8988T (cell line): ENCODE results near the gene NTRK2.

Experiments used
- DNase-seq: peaks from one replicate; pipeline ENCODE4 v3.0.0; 2011

The NTRK2 gene

DNA sequence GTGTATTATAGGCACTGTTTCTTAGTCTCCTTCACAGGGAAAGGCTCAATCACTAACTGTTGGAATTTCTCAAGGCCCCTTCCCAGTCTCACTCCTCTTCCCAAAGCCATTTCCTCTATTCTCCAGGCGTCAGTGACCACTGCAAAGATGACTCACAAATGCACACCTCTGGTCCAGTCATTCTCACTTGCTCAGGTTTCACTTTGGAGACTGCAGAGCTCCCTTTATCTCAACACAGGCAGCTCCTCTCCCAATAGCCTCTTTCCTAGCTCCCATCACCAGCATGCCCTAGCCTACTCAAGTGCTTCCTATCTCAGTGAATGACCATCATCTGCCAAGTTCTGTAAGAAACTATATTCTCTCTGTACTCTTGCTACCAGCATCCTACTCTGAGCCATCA, 323.6 kb downstream of the NTRK2 start:
- DNase-seq: no peak

DNA sequence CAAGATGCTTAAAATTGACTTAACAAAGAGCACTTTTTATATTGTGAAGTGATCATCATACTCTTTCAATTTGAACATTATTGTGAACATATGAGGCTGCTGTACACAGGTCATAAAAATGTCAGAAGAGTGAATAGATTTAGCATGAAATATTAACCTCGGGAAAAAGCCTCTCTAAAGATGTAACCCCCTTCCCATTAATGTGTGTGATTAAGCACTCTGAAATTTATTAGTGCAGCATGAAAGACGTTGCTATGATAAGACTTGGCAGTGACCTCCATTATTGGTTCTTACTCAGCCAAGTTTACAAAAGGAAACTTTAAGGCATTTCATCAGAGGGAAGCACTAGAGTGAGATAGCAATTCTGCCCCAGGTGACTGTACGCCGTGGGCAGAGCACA, 326.5 kb downstream of the NTRK2 start:
- DNase-seq: no peak

DNA sequence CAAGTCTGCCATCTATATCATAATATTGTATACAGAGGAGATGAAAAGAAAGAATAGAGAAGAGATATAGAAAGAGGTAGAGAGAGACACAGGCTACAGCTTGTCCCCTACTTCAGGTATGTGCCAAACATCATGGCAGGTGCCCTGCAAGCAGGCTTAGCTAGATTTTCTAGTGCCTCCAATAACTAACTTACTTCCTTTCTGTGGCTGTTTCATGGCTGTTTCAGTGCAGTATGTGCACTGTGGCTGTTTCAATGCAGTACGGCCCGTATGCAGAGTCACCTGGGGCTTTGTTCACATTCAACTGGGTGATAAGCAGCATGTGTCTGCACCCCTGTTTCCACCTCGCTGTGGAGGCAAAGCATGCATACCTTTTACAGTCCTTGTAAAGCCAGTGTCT, 327.2 kb downstream of the NTRK2 start:
- DNase-seq: no peak

DNA sequence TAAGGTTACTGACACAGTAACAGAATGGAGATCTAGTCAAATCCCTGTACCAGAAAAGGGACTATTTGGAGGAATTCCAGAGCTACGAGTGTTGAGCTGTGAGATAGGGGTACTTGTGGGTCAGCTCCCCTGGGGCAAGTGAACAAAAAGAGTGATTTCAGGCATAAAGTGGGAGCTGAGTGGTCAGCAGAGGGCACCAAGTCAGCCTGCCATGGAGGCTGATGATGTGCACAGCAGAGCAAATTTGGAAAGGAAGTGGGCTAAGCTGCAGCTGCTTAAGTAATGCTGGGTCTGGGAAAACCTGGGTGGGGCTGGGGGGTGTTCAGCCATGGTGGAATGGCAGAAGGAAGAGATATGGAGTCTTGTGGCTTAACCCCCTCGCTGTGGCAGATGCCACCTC, 327.9 kb downstream of the NTRK2 start:
- no peak for DNase-seq

DNA sequence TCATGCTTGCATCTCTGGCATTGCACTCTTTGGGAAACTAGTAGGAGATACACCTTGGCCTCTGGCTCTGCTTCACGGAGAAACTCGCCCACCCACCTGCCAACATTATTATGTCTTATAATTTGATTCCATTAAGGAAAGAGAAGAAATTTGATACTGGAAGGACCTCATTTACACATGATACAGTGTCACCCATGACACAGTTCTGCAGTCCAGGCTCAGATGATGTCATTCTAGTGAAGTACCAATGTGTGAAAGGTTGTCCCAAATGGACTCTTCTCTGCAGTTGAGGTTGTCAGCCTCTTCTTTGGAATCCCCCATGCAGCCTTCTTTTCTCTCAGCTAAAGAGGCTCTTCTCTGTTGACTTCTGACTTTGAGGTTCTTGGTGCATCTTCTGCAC, 329.1 kb downstream of the NTRK2 start:
- DNase-seq: no peak

DNA sequence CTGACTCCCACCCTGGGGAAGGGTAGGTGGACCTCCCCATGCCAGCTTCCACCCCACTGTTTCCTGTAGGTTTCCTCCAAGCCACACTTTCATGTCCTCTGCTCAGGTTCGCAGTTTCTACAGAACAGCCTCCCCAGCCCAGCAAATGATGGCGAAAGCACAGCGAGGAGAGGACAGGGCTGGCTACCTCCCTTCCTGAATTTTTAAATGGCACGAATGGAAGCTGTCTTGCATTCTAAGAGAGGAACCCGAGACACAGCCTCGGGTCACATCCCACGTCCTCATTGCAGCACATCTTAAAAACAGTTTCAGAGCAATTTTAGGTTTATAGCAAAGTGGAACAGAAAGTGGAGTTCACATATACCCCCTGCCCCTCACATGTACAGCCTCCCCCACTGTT, 330.3 kb downstream of the NTRK2 start:
- no peak for DNase-seq

DNA sequence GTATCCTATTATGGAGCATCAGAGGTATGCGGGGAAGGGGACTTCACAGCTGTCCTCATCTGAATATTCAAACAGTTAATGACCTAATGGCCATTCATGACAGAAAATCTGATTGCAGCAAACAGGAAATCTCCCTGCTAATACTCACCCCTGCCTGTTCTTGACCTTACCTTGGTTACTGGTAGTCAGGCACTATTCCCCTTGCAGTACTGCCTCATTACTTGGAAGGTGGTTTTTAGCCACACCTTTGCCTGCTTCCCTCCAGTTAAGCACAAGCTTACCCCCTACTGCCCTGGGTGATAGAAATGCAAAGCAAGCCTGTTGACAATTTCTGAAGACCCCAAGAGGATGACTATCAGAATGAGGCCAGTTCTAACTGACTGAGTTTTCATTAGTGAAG, 332.4 kb downstream of the NTRK2 start:
- DNase-seq: no peak

DNA sequence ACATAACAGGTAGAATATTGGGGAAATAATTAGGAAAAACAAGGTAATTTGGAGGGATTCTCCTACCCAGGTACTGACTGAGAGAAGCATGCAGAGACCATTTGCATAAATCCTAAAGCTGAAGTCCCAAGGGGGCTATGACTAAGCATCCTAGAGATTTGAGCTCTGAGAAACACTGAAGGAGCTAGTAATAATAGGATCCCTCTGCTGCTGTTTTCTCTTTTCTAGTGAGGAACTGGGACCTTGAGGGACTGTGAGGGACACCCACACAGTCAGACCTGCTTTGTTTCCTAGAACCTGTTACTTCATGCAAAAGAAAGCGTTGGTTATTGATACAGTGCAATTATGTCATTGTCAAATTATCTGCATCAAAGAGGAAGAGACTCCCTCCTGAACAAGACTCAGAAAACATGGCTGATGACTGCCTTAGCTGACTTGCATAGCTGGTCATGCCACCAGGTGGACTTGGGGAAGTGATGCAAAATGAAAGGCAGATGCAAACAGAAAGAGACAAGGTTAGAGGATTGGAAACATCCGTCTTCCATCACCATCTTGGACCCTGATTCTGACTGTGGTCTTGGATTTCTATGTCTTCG, 335.4 kb downstream of the NTRK2 start:
- no peak for DNase-seq

DNA sequence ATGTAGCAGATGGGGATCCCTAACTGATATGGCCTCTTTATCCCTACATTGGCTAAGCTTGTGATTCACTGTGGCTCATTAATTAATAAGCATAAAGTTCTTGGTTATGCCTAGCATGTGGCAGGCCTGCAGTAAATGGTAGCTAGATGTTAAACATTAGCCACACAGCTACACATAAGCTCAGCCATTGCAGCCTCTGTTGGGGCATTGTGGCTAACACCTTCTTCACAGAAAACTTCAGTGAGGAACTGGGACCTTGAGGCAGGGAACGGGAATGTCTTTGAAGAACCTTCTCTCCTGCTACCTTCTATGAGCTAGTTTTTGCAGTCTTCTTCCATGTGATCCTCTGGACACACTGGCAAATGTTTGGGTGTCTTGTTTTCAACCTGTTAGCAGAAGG, 338.2 kb downstream of the NTRK2 start:
- no peak for DNase-seq

DNA sequence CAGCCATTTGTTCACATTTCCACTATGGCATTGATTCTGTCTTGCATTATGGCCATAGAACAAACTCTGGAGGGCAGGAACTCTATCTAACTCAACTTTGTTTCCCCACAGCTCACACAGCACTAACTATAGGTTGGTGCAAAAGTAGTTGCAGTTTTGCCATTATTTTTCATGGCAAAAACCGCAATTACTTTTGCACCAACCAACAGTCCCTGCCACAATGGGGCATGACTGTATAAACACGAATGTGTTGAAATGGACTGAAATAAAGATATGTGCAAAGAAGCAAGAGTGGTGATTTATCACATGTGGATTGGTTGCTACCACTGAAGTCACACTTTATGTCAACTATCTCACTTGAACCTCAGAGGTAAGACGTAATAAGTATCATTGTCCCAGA, 338.7 kb downstream of the NTRK2 start:
- no peak for DNase-seq

DNA sequence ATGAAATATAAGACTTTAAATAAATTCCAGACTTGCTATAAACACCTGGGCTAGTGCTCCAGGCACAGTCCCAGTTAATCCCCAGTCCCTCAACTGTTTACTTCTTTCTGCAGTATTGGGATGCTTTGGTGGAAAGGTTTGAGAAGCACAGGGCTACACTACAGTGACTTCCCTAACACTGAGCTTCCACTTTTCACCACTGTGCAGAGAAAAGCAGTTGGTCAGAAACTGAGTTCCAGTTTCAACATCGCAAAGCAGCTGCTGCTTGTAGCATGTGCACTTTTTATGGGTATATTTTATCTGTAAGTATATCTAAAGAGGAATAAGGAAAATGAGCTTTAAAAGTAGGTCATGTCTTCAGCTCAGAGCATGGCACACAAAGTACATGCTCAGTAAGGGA, 339.7 kb downstream of the NTRK2 start:
- no peak for DNase-seq

DNA sequence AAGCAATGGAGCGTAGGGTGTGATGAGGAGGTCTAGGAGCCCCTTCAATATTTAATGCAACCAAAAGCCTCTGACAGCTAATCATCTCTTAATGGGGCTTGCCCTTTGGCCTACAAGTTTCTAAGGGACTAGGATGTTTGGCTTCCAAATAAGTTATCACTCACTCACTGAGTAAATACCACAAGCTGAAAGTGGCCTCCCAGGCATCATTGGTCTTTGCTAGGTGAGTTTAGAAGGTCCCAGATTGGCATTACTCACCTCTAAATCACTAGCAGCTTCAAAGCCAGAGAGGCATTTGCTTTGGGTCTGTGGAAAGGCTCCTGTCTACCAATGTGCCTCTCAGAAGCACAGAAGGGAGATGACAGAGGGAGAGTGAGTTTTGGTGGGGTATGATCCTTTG, 344.2 kb downstream of the NTRK2 start:
- no peak for DNase-seq

DNA sequence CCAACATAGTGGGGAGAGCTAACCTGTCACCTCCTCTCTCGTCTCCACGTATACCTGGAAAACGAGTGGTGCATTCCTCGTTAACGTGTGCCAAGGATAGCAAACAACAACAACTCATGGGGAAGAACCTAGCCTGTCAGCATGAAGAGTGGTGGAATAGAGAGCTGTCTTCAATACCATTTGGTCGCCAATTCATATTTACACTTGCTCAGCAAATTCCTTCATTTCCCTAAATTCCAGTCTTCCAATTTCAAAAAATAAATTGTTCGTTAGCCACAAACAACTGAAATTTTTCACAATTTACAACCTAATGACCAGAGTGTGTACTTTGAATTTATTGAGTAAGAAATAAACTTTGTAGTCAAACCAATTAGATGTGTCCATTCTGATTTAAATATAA, 344.8 kb downstream of the NTRK2 start:
- DNase-seq: no peak

DNA sequence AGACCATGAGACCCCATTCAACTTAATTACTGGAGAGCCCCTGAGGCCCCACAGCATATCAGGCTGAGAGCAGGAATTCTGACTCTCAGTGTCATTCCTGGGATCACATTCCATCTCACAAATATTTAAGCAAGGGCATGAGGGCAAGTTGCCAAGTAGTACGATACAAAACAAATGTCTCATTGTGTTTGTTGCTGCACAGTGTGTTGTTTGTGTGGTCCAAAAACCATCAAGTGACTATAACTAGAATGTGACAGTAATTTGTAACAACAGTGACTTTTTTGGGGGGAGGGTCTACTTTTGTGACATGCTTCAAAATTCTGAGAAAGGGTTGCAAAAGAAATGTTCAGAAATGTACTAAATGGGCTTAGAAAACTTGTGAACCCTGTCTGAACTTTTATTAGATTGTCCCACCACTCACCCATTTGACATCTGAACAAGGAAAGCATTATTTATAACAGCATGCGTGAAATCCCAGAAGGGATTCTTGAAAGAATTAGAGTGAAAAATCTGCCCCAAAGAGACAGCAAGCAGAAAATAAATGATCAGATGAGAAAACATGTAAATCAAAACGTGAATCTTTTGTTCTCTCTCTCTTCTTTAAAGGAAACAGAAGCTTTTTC, 347.0 kb downstream of the NTRK2 start:
- DNase-seq: no peak

DNA sequence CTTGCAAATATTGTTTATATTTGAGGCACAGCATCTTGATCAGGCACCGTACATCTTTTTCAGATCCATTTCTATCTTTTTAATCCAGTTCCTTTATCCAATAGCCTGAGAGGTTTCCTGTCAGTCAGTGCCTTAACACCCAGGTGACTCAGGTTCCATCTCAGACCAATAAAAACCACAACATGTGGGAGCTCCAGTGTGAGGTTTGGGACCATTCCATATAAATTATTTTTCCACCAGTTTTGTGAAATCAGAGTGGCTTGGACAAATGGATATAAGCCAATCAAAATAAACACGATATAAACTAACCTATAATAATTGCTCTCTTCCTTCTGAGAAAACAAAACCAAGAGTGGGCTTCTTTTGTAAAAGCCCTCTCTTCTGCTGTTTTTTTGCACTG, 351.3 kb downstream of the NTRK2 start:
- no peak for DNase-seq

DNA sequence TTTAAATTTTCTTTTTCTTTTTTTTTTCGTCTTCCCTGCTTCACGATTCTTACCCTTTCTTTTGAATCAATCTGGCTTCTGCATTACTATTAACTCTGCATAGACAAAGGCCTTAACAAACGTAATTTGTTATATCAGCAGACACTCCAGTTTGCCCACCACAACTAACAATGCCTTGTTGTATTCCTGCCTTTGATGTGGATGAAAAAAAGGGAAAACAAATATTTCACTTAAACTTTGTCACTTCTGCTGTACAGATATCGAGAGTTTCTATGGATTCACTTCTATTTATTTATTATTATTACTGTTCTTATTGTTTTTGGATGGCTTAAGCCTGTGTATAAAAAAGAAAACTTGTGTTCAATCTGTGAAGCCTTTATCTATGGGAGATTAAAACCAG, 352.2 kb downstream of the NTRK2 start:
- no peak for DNase-seq

DNA sequence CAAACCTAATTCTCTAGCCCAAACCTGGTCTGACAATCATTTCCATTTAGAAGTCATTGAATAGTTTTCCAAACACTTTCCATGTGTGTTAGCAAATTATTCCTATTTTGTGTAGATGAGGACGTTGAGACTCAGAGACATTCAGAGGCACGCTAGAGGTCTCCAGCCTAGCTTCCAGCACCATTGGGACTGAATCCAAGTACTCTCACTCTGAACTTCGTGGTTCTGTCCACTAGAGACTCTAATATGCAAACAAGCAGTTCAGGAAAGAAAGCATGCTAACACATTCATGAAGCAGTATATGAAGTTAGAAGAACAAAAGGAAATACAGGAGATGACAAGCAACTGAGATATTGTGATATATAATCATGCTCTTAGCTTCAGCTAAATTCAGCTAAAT, 354.8 kb downstream of the NTRK2 start:
- DNase-seq: no peak

DNA sequence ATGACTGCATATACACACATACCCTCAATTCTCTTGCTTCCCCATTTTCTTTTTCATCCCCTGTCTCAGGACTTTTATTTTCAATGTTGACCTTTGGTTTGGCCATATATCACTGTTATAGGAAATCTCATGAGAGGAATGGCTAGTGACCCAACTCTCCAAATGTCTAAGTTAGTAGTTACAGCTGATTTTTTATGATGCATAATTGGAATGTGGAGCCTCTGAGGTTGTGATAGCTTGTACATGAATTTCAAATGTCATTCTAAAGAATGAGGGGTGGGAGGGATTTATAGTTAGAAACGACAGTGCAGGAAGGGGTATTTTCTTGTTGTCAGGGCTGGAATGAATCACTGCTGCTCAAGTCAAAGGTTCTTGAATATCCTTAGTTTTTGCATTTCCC, 356.1 kb downstream of the NTRK2 start:
- no peak for DNase-seq

DNA sequence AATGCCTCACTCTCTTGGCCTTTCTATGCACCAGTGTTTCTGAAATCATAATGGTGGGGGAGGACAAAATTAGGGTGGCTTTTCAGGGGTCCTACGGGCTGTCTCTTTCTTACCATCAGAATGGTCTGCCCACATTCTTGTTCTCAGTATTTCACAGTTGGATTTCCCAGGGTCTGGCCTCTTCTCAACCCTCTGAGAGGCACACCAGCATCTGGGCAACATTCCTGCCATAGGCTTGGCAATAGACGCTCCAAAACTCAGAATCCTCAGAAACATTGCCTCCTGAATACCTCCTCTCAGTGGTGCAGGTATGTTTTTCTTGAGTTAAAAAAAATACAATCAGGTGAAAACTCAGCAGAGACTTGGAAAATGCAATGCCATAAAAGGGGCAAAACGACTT, 358.3 kb downstream of the NTRK2 start:
- DNase-seq: no peak

DNA sequence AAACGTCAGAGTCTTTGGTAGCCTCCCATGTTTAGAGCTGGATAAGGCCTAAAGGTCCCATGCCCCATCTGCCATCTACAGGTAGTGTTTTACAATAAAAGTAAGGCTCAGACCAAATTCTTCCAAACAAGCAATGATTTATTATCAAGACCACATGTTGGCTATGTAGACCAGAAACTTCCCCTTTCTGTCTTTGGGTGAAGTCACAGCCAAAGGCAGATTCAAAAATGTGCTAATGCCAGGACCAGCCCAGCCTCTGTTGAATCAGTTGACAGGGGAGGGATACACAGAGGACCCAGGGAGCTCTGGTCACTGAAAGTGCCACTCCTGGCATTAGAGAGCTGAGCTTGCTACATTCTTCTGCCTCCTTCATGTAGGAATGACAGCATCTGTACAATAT, 360.8 kb downstream of the NTRK2 start:
- no peak for DNase-seq

DNA sequence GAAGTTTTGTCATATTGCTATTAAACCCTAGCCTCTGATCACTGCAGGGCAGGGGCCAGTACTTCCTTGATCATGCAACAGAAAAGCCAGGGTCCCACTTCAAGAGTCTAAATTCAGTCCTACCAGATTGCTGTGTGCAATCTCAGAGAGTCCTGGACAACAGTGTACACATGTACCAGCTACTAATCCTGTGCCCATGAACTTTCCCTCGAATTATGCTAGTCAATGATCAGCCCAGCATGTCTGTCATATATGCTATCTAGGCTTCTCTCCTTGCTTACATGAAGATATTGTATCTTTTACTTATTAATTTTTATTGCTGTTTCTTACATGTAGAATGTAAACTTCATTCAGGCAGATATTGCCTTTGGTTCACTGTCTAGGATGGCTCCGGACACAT, 367.0 kb downstream of the NTRK2 start:
- DNase-seq: no peak

DNA sequence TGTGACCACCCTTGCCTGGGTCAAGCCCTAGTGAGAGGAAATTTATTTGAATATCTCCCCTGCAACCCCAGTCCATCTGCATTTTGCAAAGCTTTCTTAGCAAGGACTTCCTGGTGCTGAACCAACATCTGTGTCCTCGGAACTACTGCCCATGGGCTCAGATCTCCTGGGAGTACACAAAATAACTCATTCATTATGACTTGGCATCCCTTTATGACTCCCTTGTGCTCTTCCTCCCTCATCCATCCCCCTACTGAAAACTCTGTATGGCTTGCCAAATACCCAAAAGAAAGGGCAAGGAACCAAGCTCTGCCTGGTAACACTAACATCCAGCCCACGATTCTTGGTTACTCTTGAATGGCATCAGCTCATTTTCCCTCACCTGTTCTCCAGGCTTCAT, 368.5 kb downstream of the NTRK2 start:
- no peak for DNase-seq

DNA sequence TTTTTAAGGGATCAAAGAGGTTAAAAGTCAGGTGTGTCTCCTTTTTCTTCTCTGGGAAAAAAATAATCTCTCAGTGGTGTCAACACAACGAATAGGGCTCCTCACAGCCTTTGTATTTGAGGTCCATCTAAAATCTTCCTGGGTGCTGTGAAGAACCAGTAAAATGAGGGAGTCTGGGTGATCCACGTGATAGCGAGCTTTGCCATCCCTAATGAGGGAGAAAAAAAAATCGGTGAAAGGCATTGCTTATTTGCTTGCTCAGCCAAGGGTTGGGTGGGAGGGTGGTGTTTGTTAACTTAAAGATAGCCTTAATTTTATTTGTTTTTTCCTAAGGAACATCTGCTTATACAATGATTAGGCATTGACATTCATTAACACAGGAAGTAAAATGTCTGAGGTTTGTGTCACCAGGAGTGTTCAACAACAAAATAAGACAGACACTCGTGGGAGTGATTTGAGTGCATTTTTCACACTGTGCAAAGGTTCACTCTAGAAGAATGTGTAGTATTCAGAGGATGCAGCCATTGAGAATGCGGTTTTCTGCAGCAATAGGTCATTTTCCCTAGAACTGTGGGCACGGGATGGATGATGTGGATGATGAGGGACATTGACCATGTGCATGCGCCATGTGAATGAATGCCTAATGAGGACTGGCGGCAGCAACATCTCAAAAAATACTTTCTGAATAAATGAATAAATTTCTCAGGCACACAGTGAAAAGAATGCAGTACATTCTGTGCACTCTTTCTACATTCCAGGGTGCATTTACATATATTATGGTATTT, 369.5 kb downstream of the NTRK2 start:
- DNase-seq: no peak

DNA sequence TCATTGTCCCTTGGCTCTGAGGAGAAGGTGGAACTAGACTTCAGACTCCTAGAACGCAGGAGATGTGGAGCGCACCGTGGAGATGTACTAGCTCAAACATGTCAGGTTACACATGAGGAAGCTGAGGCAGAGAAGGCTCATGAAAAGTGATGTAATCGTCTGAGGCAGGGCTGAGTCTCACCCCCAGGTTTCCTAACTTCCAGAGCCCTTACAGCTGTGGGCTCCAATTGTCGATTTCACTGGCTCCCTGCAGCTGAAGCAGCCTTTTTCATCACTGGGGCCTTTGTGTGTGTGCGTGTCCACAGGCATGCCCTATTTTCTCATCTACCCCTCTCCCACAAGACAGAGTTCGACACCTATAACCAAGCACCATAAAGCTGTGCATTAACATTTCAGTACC, 370.6 kb downstream of the NTRK2 start:
- DNase-seq: no peak
